ENCODE results near the gene TMEM72. TPM values are rescaled to one million over a fixed set of nuclear protein-coding genes. Genes with fewer than 3 reads are reported as not detected.

The TMEM72 gene
- total RNA-seq, 1 donor from 2014 or later, result not detected

DNA sequence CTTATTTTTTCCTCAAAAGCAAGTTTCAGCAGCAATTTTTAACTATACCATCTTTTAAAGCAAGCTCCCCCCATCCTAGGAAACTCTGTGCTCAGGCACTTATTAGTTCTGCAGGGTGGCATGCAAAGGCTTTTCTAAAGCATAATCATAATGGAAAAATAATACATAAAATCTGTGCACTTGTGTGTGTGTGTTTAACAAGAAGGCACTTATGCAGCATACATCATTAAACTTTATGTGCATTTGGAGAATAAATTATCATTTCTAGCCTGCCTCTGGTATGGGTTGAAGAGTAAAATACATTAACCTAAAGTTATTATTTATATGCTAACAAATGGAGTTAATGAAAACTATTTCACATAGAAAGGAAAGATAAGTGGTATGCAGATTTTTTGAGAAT is 42.9 kb downstream of the TMEM72 start:
- TF ChIP-seq EZH2 (IDR thresholded peaks at IDR 0.05) (no peak), EZH2phosphoT487 (IDR thresholded peaks at IDR 0.05) (no peak)
- TF ChIP-seq, protein P1, sequence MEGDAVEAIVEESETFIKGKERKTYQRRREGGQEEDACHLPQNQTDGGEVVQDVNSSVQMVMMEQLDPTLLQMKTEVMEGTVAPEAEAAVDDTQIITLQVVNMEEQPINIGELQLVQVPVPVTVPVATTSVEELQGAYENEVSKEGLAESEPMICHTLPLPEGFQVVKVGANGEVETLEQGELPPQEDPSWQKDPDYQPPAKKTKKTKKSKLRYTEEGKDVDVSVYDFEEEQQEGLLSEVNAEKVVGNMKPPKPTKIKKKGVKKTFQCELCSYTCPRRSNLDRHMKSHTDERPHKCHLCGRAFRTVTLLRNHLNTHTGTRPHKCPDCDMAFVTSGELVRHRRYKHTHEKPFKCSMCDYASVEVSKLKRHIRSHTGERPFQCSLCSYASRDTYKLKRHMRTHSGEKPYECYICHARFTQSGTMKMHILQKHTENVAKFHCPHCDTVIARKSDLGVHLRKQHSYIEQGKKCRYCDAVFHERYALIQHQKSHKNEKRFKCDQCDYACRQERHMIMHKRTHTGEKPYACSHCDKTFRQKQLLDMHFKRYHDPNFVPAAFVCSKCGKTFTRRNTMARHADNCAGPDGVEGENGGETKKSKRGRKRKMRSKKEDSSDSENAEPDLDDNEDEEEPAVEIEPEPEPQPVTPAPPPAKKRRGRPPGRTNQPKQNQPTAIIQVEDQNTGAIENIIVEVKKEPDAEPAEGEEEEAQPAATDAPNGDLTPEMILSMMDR (IDR thresholded peaks at IDR 0.05), result no peak
- Histone ChIP-seq H3K4me2 (no peak overlapping the region), H3K9me3 (ENCODE audit: low read depth) (no peaks in the 10 kb centered on the region), H3F3A (ENCODE audit: low read depth) (peaks cover 2% of the 10 kb centered on the region), H3K4me3 (no peak overlapping the region), H3K27me3 (no peaks in the 10 kb centered on the region), H4K20me1 (ENCODE audit: low read depth) (no peaks in the 10 kb centered on the region), H2AFZ (replicated peaks) (no peak overlapping the region), H3K27ac (no peak overlapping the region), H3K4me1 (peaks cover 5% of the 10 kb centered on the region), H3K36me3 (no peaks in the 10 kb centered on the region), H3K79me2 (ENCODE audit: low read depth) (peaks cover 13% of the 10 kb centered on the region), H3K9ac (no peak overlapping the region)
- no peak overlapping the region for H3K27ac Mint-ChIP-seq
- H3K36me3 Mint-ChIP-seq, result peaks cover 7% of the 10 kb centered on the region
- H3K4me3 Mint-ChIP-seq, result no peak overlapping the region
- H3K9me3 Mint-ChIP-seq, result no peaks in the 10 kb centered on the region
- no peak for DNase-seq (ENCODE audit: low spot score)
- H3K27me3 Mint-ChIP-seq (ENCODE audit: insufficient read depth, low read depth), result peaks cover 2% of the 10 kb centered on the region
- peaks cover 43% of the 10 kb centered on the region for H3K4me1 Mint-ChIP-seq

DNA sequence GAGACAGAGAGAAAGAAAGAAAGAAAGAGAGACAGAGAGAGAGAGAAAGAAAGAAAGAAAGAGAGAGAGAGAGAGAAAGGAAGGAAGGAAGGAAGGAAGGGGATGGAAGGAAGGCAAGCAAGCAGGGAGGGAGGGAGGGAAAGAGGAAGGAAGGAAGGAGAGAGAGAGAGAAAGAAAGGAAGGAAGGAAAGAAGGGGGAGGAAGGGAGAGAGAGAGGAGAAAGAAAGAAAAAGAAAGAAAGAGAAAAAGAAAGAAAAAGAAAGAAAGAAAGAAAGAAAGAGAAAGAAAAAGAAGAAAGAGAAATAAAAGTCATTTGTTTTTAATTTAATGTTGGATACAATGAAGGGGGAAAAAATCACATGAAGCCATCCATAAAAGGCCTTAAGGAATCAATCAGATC is 43.8 kb downstream of the TMEM72 start:
- H3K9ac ChIP-seq, result no peak overlapping the region
- Mint-ChIP-seq H3K4me1 (peaks cover 38% of the 10 kb centered on the region), H3K4me3 (no peak overlapping the region), H3K27me3 (ENCODE audit: insufficient read depth, low read depth) (no peaks in the 10 kb centered on the region), H3K36me3 (peaks cover 7% of the 10 kb centered on the region), H3K9me3 (no peaks in the 10 kb centered on the region), H3K27ac (no peak overlapping the region)
- H3K27me3 ChIP-seq, result peaks cover 3% of the 10 kb centered on the region
- TF ChIP-seq EZH2phosphoT487 (IDR thresholded peaks at IDR 0.05) (no peak), EZH2 (IDR thresholded peaks at IDR 0.05) (no peak)
- TF ChIP-seq, protein P1 (IDR thresholded peaks at IDR 0.05), result no peak
- no peak overlapping the region for H2AFZ ChIP-seq (replicated peaks)
- no peak overlapping the region for H3K4me3 ChIP-seq
- no peak overlapping the region for H3K27ac ChIP-seq
- H3K4me2 ChIP-seq, result no peak overlapping the region
- H3K36me3 ChIP-seq, result no peaks in the 10 kb centered on the region
- DNase-seq (ENCODE audit: low spot score), result no peak
- no peaks in the 10 kb centered on the region for H3K9me3 ChIP-seq (ENCODE audit: low read depth)
- peaks cover 5% of the 10 kb centered on the region for H3K4me1 ChIP-seq
- H3F3A ChIP-seq (ENCODE audit: low read depth), result peaks cover 5% of the 10 kb centered on the region
- H3K79me2 ChIP-seq (ENCODE audit: low read depth), result peaks cover 14% of the 10 kb centered on the region
- H4K20me1 ChIP-seq (ENCODE audit: low read depth), result no peaks in the 10 kb centered on the region

DNA sequence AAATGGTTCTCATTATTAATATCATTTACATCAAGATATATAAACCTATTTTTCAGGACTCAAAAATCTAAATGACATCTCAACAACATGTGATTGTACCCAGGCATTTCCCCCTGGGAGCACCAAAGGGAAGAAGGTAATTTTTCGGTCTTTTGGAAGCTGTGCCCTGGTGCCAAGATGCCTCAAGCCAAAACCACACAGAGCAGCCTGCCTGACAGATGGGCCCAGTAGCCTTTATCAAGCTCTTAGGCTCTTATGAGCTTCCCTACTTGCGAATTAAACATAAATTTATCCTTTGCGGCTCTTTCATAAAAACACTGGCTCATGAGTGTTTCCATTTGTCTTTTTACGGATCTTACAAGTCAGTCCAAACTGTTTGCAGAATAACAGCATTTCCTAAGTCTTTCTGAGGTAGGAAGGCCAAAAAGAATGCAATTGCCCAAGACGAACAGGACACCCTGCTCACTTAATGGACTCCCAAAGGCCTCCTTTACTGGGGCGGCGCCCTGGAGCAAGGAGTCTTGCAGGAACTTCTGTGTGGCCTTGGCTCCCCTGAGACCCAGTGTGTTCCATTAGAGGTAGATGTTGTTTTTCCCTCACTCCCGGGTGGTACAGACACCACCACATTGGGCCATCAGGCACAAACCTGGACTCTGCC is 44.4 kb downstream of the TMEM72 start:
- DNase-seq (ENCODE audit: low spot score), result no peak

More for the DNA sequence above, 44.4 kb downstream of the TMEM72 start:
- Histone ChIP-seq H3K9ac (no peak overlapping the region), H3K36me3 (no peaks in the 10 kb centered on the region), H3K27me3 (peaks cover 8% of the 10 kb centered on the region), H3K4me3 (no peak overlapping the region), H3K79me2 (ENCODE audit: low read depth) (peaks cover 14% of the 10 kb centered on the region), H3K27ac (no peak overlapping the region), H3K4me1 (peaks cover 9% of the 10 kb centered on the region), H3F3A (ENCODE audit: low read depth) (peaks cover 5% of the 10 kb centered on the region), H3K9me3 (ENCODE audit: low read depth) (no peaks in the 10 kb centered on the region), H4K20me1 (ENCODE audit: low read depth) (no peaks in the 10 kb centered on the region), H3K4me2 (no peak overlapping the region), H2AFZ (replicated peaks) (no peak overlapping the region)
- Mint-ChIP-seq H3K27me3 (ENCODE audit: insufficient read depth, low read depth) (no peaks in the 10 kb centered on the region), H3K27ac (no peak overlapping the region), H3K9me3 (no peaks in the 10 kb centered on the region), H3K4me3 (no peak overlapping the region), H3K4me1 (peaks cover 42% of the 10 kb centered on the region), H3K36me3 (peaks cover 7% of the 10 kb centered on the region)
- TF ChIP-seq EZH2phosphoT487 (IDR thresholded peaks at IDR 0.05), result no peak
- TF ChIP-seq, protein P1 (IDR thresholded peaks at IDR 0.05), result no peak
- no peak for TF ChIP-seq EZH2 (IDR thresholded peaks at IDR 0.05)
